ENCODE data around the gene TPM4. TPM values are rescaled to one million over a fixed set of nuclear protein-coding genes. Genes with fewer than 3 reads are reported as not detected.

Gene TPM4
- total and polyA plus RNA-seq, 2 of the 13 experiments (the other 11 are each of a cell fraction or from before 2014, with no cell fraction given) = 180 to 188 TPM

DNA sequence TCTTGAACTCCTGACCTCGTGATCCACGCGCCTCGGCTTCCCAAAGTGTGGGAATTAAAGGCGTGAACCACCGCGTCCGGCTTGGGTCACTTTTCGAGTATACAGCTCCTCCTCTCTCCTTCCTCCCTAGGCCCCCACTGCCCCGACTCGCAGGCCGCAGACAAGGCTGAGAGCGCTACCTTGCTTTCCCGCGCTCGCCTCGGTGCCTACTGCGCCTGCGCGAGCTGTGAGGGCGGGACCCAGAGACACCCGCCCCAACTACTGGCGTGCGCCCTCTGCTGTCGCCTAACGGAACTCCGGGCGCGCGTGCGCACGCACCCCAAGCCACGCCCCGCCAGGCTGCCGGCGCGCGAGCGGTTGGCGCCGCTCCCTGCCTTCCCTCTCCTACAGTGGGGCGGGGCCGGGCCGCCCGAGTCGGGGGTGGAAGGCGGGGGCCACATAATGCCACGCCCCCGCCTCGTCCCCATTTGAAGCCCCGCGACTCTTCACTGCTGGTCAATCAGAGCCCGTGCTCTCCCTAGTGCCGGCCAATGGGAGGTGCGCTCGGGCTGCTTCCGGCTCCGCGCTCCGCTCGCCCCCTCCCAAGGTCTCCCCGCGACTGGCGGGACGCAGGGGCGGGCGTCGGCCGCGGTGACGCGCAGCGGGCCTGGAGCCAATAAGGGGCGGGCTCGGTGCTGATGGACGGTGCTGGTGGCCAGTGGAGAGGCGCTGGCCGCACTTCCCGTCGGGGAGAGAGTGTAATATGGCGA, 35.0 kb downstream of the TPM4 start, which contains the start of gene RAB8A (continued):
- TF ChIP-seq, protein P1, sequence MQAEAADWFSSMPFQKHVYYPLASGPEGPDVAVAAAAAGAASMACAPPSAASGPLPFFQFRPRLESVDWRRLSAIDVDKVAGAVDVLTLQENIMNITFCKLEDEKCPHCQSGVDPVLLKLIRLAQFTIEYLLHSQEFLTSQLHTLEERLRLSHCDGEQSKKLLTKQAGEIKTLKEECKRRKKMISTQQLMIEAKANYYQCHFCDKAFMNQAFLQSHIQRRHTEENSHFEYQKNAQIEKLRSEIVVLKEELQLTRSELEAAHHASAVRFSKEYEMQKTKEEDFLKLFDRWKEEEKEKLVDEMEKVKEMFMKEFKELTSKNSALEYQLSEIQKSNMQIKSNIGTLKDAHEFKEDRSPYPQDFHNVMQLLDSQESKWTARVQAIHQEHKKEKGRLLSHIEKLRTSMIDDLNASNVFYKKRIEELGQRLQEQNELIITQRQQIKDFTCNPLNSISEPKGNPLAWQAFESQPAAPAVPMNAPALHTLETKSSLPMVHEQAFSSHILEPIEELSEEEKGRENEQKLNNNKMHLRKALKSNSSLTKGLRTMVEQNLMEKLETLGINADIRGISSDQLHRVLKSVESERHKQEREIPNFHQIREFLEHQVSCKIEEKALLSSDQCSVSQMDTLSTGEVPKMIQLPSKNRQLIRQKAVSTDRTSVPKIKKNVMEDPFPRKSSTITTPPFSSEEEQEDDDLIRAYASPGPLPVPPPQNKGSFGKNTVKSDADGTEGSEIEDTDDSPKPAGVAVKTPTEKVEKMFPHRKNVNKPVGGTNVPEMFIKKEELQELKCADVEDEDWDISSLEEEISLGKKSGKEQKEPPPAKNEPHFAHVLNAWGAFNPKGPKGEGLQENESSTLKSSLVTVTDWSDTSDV (CRISPR knock-in tag; IDR thresholded peaks at IDR 0.05) = no peak
- TF ChIP-seq, protein P2, sequence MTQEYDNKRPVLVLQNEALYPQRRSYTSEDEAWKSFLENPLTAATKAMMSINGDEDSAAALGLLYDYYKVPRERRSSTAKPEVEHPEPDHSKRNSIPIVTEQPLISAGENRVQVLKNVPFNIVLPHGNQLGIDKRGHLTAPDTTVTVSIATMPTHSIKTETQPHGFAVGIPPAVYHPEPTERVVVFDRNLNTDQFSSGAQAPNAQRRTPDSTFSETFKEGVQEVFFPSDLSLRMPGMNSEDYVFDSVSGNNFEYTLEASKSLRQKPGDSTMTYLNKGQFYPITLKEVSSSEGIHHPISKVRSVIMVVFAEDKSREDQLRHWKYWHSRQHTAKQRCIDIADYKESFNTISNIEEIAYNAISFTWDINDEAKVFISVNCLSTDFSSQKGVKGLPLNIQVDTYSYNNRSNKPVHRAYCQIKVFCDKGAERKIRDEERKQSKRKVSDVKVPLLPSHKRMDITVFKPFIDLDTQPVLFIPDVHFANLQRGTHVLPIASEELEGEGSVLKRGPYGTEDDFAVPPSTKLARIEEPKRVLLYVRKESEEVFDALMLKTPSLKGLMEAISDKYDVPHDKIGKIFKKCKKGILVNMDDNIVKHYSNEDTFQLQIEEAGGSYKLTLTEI (CRISPR knock-in tag; conservative IDR thresholded peaks at IDR 0.05) = no peak
- TF ChIP-seq, protein P3, sequence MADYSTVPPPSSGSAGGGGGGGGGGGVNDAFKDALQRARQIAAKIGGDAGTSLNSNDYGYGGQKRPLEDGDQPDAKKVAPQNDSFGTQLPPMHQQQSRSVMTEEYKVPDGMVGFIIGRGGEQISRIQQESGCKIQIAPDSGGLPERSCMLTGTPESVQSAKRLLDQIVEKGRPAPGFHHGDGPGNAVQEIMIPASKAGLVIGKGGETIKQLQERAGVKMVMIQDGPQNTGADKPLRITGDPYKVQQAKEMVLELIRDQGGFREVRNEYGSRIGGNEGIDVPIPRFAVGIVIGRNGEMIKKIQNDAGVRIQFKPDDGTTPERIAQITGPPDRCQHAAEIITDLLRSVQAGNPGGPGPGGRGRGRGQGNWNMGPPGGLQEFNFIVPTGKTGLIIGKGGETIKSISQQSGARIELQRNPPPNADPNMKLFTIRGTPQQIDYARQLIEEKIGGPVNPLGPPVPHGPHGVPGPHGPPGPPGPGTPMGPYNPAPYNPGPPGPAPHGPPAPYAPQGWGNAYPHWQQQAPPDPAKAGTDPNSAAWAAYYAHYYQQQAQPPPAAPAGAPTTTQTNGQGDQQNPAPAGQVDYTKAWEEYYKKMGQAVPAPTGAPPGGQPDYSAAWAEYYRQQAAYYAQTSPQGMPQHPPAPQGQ (CRISPR knock-in tag; IDR thresholded peaks at IDR 0.05; ENCODE audit: borderline replicate concordance) = no peak
- TF ChIP-seq FIP1L1 (IDR thresholded peaks at IDR 0.05; ENCODE audit: borderline replicate concordance, insufficient read depth, low read depth, low read length) = no peak
- TF ChIP-seq SMARCC2 (IDR thresholded peaks at IDR 0.05) = no peak
- no peak for TF ChIP-seq ZNF101 (CRISPR knock-in tag; IDR thresholded peaks at IDR 0.05; ENCODE audit: borderline replicate concordance, low read depth)
- no peak for TF ChIP-seq SETDB1 (CRISPR knock-in tag; IDR thresholded peaks at IDR 0.05; ENCODE audit: borderline replicate concordance)
- TF ChIP-seq, protein P4, sequence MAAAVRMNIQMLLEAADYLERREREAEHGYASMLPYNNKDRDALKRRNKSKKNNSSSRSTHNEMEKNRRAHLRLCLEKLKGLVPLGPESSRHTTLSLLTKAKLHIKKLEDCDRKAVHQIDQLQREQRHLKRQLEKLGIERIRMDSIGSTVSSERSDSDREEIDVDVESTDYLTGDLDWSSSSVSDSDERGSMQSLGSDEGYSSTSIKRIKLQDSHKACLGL (CRISPR knock-in tag; IDR thresholded peaks at IDR 0.05) = peak; percentile 61
- no peak; the same call in 1 of the 2 replicates for TF ChIP-seq ZBTB3 (CRISPR knock-in tag; IDR thresholded peaks at IDR 0.05; ENCODE audit: borderline replicate concordance, low read depth)
- TF ChIP-seq, protein P5, sequence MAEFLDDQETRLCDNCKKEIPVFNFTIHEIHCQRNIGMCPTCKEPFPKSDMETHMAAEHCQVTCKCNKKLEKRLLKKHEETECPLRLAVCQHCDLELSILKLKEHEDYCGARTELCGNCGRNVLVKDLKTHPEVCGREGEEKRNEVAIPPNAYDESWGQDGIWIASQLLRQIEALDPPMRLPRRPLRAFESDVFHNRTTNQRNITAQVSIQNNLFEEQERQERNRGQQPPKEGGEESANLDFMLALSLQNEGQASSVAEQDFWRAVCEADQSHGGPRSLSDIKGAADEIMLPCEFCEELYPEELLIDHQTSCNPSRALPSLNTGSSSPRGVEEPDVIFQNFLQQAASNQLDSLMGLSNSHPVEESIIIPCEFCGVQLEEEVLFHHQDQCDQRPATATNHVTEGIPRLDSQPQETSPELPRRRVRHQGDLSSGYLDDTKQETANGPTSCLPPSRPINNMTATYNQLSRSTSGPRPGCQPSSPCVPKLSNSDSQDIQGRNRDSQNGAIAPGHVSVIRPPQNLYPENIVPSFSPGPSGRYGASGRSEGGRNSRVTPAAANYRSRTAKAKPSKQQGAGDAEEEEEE (CRISPR knock-in tag; IDR thresholded peaks at IDR 0.05; ENCODE audit: borderline replicate concordance) = no peak
- TF ChIP-seq ZNF383 (CRISPR knock-in tag; IDR thresholded peaks at IDR 0.05; ENCODE audit: borderline replicate concordance) = 0 out of 2 replicates have a peak, but pooled peaks have one; percentile 73

Measured in HepG2 (cell line).